GM12878 (cell line): ENCODE results near the gene FOXL1. TPM values are rescaled to one million over a fixed set of nuclear protein-coding genes. Genes with fewer than 3 reads are reported as not detected.

Source experiments
- ATAC-seq: fragments of 200-7000 bp; cut with Tn5 transposase; 3 replicates; pipeline ENCODE4 v1.9.1; 2020; ENCODE audit warnings: mild to moderate bottlenecking, moderate library complexity
- BruUV-seq: library from RNA; stranded (reverse); fragments of 400-500 nt; replicated peaks from 2 replicates; lab custom pipeline; 2021; lab: Mats Ljungman, UMichigan
- CTCF ChIA-PET: fragments of 300-600 bp; sonication (Branson Sonifier 250); formaldehyde crosslinking; extraction: SDS; loops from one replicate; lab custom pipeline; 2021; ENCODE audit warnings: inconsistent platforms; lab: Yijun Ruan, JAX
- POLR2A ChIA-PET: fragments of 350-600 bp; formaldehyde crosslinking; extraction: SDS; loops from one replicate; lab custom pipeline; 2021; ENCODE audit warnings: inconsistent platforms; lab: Charles Lee
- RAD21 ChIA-PET: fragments of 300-600 bp; sonication (Branson Sonifier 250); formaldehyde crosslinking; loops from one replicate; lab custom pipeline; 2023; ENCODE audit warnings: antibody characterized with exemption; ENCODE audit not compliant: unreplicated experiment; lab: Charles Lee
- SMC1A ChIA-PET: fragments of 300-600 bp; sonication (Branson Sonifier 250); formaldehyde crosslinking; loops from one replicate; lab custom pipeline; 2023; ENCODE audit not compliant: unreplicated experiment, uncharacterized antibody; lab: Charles Lee
- DNase-seq: peaks from one replicate; pipeline ENCODE4 v3.0.0-alpha.2; 2011; ENCODE audit warnings: low read depth, low spot score
- FAIRE-seq: peaks from 3 replicates; lab custom pipeline; 2011; peaks lifted over from hg19 to GRCh38; lab: Jason Lieb, UNC
- H2AFZ ChIP-seq: 2 replicates; pipeline ENCODE4 v1.6.0; 2011; ENCODE audit warnings: low read depth, low read length, control low read depth; ENCODE audit not compliant: control insufficient read depth
- H3K27ac ChIP-seq: 2 replicates; pipeline ENCODE4 v1.5.1; 2011; ENCODE audit warnings: control low read depth; ENCODE audit not compliant: control insufficient read depth, insufficient read depth
- H3K27me3 ChIP-seq, 2 experiments: replicated peaks in 1 of 2; 2 replicates each; pipeline versions ENCODE4 v1.6.0 to v1.6.1; 2011; ENCODE audit warnings: low read length in 1 of 2; ENCODE audit not compliant: control insufficient read depth in 2 of 2, insufficient read depth in 2 of 2
- H3K36me3 ChIP-seq, 2 experiments: 2 replicates each; pipeline ENCODE4 v1.5.1; 2011; ENCODE audit warnings: low read length in 1 of 2; ENCODE audit not compliant: control insufficient read depth in 2 of 2, insufficient read depth in 2 of 2
- H3K4me1 ChIP-seq: 2 replicates; pipeline ENCODE4 v1.6.1; 2011; ENCODE audit warnings: mild to moderate bottlenecking, low read length, moderate library complexity, mixed read lengths; ENCODE audit not compliant: control insufficient read depth, insufficient read depth
- H3K4me2 ChIP-seq: 2 replicates; pipeline ENCODE4 v1.6.0; 2011; ENCODE audit warnings: control low read depth; ENCODE audit not compliant: control insufficient read depth, insufficient read depth
- H3K4me3 ChIP-seq: fragments of 200-600 bp; sonication (generic); 2 replicates; pipeline ENCODE4 v1.5.1; 2016
- H3K79me2 ChIP-seq: 2 replicates; pipeline ENCODE4 v1.6.0; 2011; ENCODE audit warnings: low read length; ENCODE audit not compliant: control insufficient read depth, insufficient read depth
- H3K9ac ChIP-seq: 2 replicates; pipeline ENCODE4 v1.8.0; 2011; ENCODE audit warnings: low read length, control low read depth, mixed read lengths; ENCODE audit not compliant: control insufficient read depth, insufficient read depth
- H3K9me3 ChIP-seq: replicated peaks from 3 replicates; pipeline ENCODE4 v1.5.1; 2011; ENCODE audit warnings: mild to moderate bottlenecking, low read length; ENCODE audit not compliant: control insufficient read depth, insufficient read depth
- H4K20me1 ChIP-seq: 2 replicates; pipeline ENCODE4 v1.6.0; 2011; ENCODE audit not compliant: control insufficient read depth, insufficient read depth
- CBX3 ChIP-seq: fragments of 200-600 bp; sonication (generic); IDR thresholded peaks from 2 replicates; pipeline ENCODE4 v1.6.1; 2016; ENCODE audit warnings: low read depth, borderline replicate concordance
- CBX5 ChIP-seq: sonication (generic); IDR thresholded peaks from 2 replicates; pipeline ENCODE4 v1.6.1; 2016; ENCODE audit warnings: low read depth, moderate library complexity, mild to moderate bottlenecking, inconsistent platforms
- CHD1 ChIP-seq: IDR thresholded peaks from 2 replicates; pipeline ENCODE4 v1.6.1; 2012; ENCODE audit warnings: low read depth, low read length, improper control_type of control experiment
- EED ChIP-seq: sonication (generic); IDR thresholded peaks from 2 replicates; pipeline ENCODE4 v1.6.1; 2016; ENCODE audit warnings: antibody characterized with exemption, low read depth
- MYB ChIP-seq: fragments of 150-350 bp; IDR thresholded peaks from 2 replicates; pipeline ENCODE4 v1.6.1; 2014; ENCODE audit warnings: mild to moderate bottlenecking, low read depth, low read length, borderline replicate concordance
- NR2C2 ChIP-seq: IDR thresholded peaks from 2 replicates; pipeline ENCODE4 v1.6.1; 2011; ENCODE audit warnings: borderline replicate concordance, low read depth; ENCODE audit not compliant: control insufficient read depth, insufficient read length
- SUPT20H ChIP-seq: IDR thresholded peaks from 2 replicates; pipeline ENCODE4 v1.6.1; 2011; ENCODE audit warnings: low read depth, mild to moderate bottlenecking, low read length, moderate library complexity, borderline replicate concordance; ENCODE audit not compliant: control insufficient read depth
- TAF1 ChIP-seq: IDR thresholded peaks from 2 replicates; pipeline ENCODE4 v1.6.1; 2011; ENCODE audit warnings: mild to moderate bottlenecking, low read depth, low read length, borderline replicate concordance
- WGBS: methylation state at CpG from one replicate; pipeline ENCODE4 v1.1.6; 2016; ENCODE audit warnings: low lambda C conversion rate; ENCODE audit not compliant: insufficient replicate concordance, insufficient coverage; ENCODE audit errors: missing lambda C conversion rate; 5-methylcytosine and 5-hydroxymethylcytosine counted together
- in situ Hi-C: fragments of 300-500 bp; cut with MboI; formaldehyde crosslinking; loops from 9 replicates; pipeline ENCODE4 v1.14.3; 2018; ENCODE audit warnings: mixed read lengths
- intact Hi-C: fragments of 100-400 bp; cut with micrococcal nuclease; formaldehyde crosslinking; loops from one replicate; pipeline ENCODE4 v1.14.2; 2022; ENCODE audit not compliant: unreplicated experiment
- polyA plus RNA-seq, 11 experiments: library from polyadenylated mRNA; depleted of rRNA in 4 of 11; unstranded in 6 of 11; stranded (reverse) in 5 of 11; fragments of >200 nt; fragmentation: Nextera tagmentation in 4 of 11; fragmentation: Illumina TruSeq in 1 of 11; extraction: Ambion mirVana in 4 of 11; extraction: Trizol in 1 of 11; gene quantifications; 1 replicate in 1 of 11; 2 replicates in 10 of 11; pipeline versions ENCODE4 v1.2.1 to v1.2.3, GENCODE V29; 2011 to 2016; ENCODE audit warnings: inconsistent platforms in 2 of 11, missing spikeins in 2 of 11, low read depth in 1 of 11
- total RNA-seq, 4 experiments: library from RNA; depleted of rRNA in 3 of 4; stranded (reverse); fragments of >200 nt in 3 of 4; fragmentation: Illumina TruSeq in 1 of 4; extraction: Trizol in 1 of 4; gene quantifications; 2 replicates each; pipeline versions ENCODE4 v1.2.1 to v1.2.3, GENCODE V29; 2013 to 2021
- TF ChIP-seq, protein P1 (sequence below): fragments of 450-650 bp; IDR thresholded peaks from 2 replicates; pipeline ENCODE4 v1.6.1; 2017; ENCODE audit warnings: mild to moderate bottlenecking
- TF ChIP-seq, protein P2 (sequence below): IDR thresholded peaks from 2 replicates; pipeline ENCODE4 v1.6.1; 2011; ENCODE audit warnings: borderline replicate concordance, low read depth, mild to moderate bottlenecking, moderate library complexity, mixed read lengths, low read length; ENCODE audit not compliant: insufficient read depth; ENCODE audit errors: extremely low read length
- TF ChIP-seq, protein P3 (sequence below): fragments of 450-650 bp; conservative IDR thresholded peaks from 2 replicates; pipeline ENCODE4 v1.6.1; 2017; ENCODE audit warnings: mild to moderate bottlenecking, moderate library complexity

The FOXL1 gene
- total and polyA plus RNA-seq, 10 of the 15 experiments (the other 5 are each of a cell fraction or from before 2014, with no cell fraction given): 0.05 TPM; not detected in 9

DNA sequence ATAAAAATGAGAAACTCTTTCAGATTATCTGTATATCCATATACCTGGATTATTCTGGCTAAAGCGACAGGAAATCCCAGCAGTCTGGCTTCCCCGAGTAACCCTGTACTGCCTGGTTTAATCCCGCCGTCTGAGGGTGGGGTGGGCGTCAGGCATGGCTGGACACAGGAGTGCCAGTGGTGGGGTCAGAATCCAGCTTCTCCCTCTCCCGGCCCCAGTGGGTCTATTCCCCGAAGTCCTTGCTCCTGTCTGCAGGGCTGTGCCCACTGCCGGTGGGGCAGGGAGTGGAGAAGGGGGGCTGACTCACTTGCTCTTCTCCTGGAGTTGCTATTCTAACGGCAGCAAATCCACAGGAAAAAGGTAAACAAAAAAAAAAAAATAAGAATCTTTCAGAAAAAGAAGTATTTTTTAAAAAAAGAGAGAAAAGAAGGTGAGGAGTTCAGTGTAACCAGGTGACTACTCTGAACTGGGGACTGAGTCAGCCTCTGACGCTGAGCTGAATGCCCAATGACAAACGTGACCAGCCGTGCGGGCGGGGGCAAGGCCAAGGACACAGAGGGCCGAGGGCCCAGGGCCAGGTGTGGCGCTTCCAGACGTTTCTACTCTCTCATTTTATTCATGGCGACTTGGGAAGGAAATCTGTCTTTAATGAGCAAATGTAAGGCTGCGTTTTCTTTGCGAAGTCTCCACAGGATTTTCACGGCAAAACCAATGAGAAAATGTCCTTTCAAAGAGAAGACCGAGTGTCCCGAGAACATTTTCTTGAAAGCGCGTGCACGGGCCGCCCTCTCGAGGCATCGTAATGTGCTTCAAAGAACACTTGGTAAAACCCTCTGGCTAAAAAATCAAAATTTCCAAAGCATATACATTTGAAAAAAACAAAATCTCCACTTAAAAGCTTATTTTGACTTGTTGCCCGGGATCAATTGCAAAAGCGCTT, 47.8 kb upstream of the FOXL1 start:
- ATAC-seq: no peak
- TF ChIP-seq, protein P1, sequence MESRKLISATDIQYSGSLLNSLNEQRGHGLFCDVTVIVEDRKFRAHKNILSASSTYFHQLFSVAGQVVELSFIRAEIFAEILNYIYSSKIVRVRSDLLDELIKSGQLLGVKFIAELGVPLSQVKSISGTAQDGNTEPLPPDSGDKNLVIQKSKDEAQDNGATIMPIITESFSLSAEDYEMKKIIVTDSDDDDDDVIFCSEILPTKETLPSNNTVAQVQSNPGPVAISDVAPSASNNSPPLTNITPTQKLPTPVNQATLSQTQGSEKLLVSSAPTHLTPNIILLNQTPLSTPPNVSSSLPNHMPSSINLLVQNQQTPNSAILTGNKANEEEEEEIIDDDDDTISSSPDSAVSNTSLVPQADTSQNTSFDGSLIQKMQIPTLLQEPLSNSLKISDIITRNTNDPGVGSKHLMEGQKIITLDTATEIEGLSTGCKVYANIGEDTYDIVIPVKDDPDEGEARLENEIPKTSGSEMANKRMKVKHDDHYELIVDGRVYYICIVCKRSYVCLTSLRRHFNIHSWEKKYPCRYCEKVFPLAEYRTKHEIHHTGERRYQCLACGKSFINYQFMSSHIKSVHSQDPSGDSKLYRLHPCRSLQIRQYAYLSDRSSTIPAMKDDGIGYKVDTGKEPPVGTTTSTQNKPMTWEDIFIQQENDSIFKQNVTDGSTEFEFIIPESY: no peak
- TF ChIP-seq MYB (no peak), SUPT20H (no peak), CBX3 (no peak), CHD1 (no peak), TAF1 (no peak), CBX5 (no peak), EED (no peak), NR2C2 (no peak)
- TF ChIP-seq, protein P2, sequence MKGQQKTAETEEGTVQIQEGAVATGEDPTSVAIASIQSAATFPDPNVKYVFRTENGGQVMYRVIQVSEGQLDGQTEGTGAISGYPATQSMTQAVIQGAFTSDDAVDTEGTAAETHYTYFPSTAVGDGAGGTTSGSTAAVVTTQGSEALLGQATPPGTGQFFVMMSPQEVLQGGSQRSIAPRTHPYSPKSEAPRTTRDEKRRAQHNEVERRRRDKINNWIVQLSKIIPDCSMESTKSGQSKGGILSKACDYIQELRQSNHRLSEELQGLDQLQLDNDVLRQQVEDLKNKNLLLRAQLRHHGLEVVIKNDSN: no peak
- TF ChIP-seq, protein P3, sequence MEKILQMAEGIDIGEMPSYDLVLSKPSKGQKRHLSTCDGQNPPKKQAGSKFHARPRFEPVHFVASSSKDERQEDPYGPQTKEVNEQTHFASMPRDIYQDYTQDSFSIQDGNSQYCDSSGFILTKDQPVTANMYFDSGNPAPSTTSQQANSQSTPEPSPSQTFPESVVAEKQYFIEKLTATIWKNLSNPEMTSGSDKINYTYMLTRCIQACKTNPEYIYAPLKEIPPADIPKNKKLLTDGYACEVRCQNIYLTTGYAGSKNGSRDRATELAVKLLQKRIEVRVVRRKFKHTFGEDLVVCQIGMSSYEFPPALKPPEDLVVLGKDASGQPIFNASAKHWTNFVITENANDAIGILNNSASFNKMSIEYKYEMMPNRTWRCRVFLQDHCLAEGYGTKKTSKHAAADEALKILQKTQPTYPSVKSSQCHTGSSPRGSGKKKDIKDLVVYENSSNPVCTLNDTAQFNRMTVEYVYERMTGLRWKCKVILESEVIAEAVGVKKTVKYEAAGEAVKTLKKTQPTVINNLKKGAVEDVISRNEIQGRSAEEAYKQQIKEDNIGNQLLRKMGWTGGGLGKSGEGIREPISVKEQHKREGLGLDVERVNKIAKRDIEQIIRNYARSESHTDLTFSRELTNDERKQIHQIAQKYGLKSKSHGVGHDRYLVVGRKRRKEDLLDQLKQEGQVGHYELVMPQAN: no peak
- WGBS: 93% methylated on average over 31 of the region's 31 CpGs
- RAD21 ChIA-PET: no interaction called here
- CTCF ChIA-PET: interaction anchor here (0.6 kb wide), 1 partner anchor 1372 kb away, joined by 3 read pairs; no protein-coding TSS in a partner anchor
- H3K36me3 ChIP-seq: no peaks in the 10 kb centered on the region; a peak in 1 of 4 replicates
- no peaks in the 10 kb centered on the region for H3K79me2 ChIP-seq
- H3K27me3 ChIP-seq: no peaks in the 10 kb centered on the region
- no peak overlapping the region for H3K27ac ChIP-seq
- H4K20me1 ChIP-seq: no peaks in the 10 kb centered on the region; the same call in 1 of the 2 replicates
- BruUV-seq: no TSS peak
- H3K9ac ChIP-seq: no peak overlapping the region
- intact Hi-C loops: no loop called here
- no peak overlapping the region for H2AFZ ChIP-seq
- H3K9me3 ChIP-seq: no peaks in the 10 kb centered on the region
- in situ Hi-C loops: no loop called here
- POLR2A ChIA-PET: no interaction called here
- H3K4me1 ChIP-seq: no peaks in the 10 kb centered on the region
- no peak for FAIRE-seq
- H3K4me3 ChIP-seq: no peak overlapping the region
- no peak for DNase-seq
- SMC1A ChIA-PET: no interaction called here
- H3K4me2 ChIP-seq: no peak overlapping the region
